Measurements from ENCODE around the gene CREB3L2. TPM values are rescaled to one million over a fixed set of nuclear protein-coding genes. Genes with fewer than 3 reads are reported as not detected.

The CREB3L2 gene, protein sequence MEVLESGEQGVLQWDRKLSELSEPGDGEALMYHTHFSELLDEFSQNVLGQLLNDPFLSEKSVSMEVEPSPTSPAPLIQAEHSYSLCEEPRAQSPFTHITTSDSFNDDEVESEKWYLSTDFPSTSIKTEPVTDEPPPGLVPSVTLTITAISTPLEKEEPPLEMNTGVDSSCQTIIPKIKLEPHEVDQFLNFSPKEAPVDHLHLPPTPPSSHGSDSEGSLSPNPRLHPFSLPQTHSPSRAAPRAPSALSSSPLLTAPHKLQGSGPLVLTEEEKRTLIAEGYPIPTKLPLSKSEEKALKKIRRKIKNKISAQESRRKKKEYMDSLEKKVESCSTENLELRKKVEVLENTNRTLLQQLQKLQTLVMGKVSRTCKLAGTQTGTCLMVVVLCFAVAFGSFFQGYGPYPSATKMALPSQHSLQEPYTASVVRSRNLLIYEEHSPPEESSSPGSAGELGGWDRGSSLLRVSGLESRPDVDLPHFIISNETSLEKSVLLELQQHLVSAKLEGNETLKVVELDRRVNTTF
- total RNA-seq (2021) = 41.2 and 41.9 TPM in 2 replicates
- percentile 78 among the genes with signal in this experiment for Bru-seq, nascent RNA
- BruChase-seq, experiment 1, labeled RNA remaining after a 2-hour chase = percentile 77 among the genes with signal in this experiment
- percentile 85 among the genes with signal in this experiment for BruChase-seq, experiment 2, labeled RNA remaining after a 6-hour chase
- long read RNA-seq, full-length matches to known transcripts = 4 of 15 reads
- long read RNA-seq, partial matches to known transcripts = 11 of 15 reads
- long read RNA-seq, other reads (novel, unspliced or antisense) = 0 of 15 reads

DNA sequence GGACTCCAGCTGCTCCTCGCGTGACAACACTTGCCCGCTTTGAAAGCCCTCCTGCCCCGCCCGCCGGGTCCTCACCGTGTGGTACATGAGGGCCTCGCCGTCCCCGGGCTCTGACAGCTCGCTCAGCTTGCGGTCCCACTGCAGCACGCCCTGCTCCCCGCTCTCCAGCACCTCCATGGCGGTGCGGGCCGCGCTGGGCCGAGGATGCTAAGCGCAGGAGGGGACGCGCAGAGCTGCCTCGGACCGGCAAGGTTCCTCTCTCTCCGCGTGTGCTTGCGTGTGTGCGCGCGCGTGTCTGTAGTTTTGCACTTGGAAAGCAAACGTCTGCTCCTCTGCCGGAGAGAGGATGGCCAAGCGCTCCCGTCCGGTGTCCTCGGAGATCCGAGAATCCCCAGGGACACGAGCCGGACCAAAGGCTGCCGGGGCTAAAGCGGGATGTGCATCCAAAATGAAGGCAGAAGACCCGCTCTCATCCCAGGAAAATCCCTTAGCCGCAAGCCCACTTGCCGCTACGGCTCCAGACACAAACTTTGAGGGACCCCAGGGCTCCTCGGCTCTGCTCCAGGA is at the start of gene CREB3L2:
TSS of gene CREB3L2 (minus strand) at position 558 of the 567 bp plus-strand sequence. CDS start at position 177, 381 bp downstream.
- H3K4me1 ChIP-seq (replicated peaks; ENCODE audit: insufficient read depth) = peaks cover 33% of the 10 kb centered on the region
- TSS peak; percentile 56 for BruUV-seq (replicated peaks)
- TF ChIP-seq, protein P1, sequence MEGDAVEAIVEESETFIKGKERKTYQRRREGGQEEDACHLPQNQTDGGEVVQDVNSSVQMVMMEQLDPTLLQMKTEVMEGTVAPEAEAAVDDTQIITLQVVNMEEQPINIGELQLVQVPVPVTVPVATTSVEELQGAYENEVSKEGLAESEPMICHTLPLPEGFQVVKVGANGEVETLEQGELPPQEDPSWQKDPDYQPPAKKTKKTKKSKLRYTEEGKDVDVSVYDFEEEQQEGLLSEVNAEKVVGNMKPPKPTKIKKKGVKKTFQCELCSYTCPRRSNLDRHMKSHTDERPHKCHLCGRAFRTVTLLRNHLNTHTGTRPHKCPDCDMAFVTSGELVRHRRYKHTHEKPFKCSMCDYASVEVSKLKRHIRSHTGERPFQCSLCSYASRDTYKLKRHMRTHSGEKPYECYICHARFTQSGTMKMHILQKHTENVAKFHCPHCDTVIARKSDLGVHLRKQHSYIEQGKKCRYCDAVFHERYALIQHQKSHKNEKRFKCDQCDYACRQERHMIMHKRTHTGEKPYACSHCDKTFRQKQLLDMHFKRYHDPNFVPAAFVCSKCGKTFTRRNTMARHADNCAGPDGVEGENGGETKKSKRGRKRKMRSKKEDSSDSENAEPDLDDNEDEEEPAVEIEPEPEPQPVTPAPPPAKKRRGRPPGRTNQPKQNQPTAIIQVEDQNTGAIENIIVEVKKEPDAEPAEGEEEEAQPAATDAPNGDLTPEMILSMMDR (conservative IDR thresholded peaks at IDR 0.05) = no peak
- no peak for TF ChIP-seq EZH2 (IDR thresholded peaks at IDR 0.05; ENCODE audit: low read depth)
- ChIA-PET CTCF (interaction anchor here (0.6 to 1.3 kb wide), 4 partner anchors 22 to 97 kb away, joined by 3 to 5 read pairs (median 3); no protein-coding TSS in a partner anchor), POLR2A (ENCODE audit: unreplicated experiment) (interaction anchor here (0.5 to 1.0 kb wide), 3 partner anchors 48 to 1895 kb away, joined by 3 to 4 read pairs (median 3); no protein-coding TSS in a partner anchor)
- peaks cover 5% of the 10 kb centered on the region for H4K20me1 ChIP-seq (ENCODE audit: insufficient read depth)
- no peaks in the 10 kb centered on the region for H3K27me3 ChIP-seq (ENCODE audit: insufficient read depth, low read depth)
- intact Hi-C loops (cut with micrococcal nuclease; ENCODE audit: unreplicated experiment) = loop anchor here (1.0 to 10.0 kb wide), 4 partner anchors 23 to 1073 kb away; no protein-coding TSS in a partner anchor
- no peaks in the 10 kb centered on the region for H3K9me3 ChIP-seq (ENCODE audit: insufficient read depth, low read depth)
- no peaks in the 10 kb centered on the region for H3K36me3 ChIP-seq (ENCODE audit: low read depth)
- peak within 1 kb of the TSS; percentile 88 for H3K4me2 ChIP-seq
- no peaks in the 10 kb centered on the region for H3F3A ChIP-seq (ENCODE audit: insufficient read depth, low read depth)
- H3K9me2 ChIP-seq (ENCODE audit: insufficient read depth) = no peaks in the 10 kb centered on the region
- H3K4me3 ChIP-seq = peak within 1 kb of the TSS; percentile 75
- peak within 1 kb of the TSS; percentile 92 for H2AFZ ChIP-seq
- peak within 1 kb of the TSS; percentile 58 for H3K27ac ChIP-seq
- peaks cover 51% of the 10 kb centered on the region for H3K79me2 ChIP-seq (ENCODE audit: low read depth)
- peak; percentile 62 to 64 for DNase-seq

DNA sequence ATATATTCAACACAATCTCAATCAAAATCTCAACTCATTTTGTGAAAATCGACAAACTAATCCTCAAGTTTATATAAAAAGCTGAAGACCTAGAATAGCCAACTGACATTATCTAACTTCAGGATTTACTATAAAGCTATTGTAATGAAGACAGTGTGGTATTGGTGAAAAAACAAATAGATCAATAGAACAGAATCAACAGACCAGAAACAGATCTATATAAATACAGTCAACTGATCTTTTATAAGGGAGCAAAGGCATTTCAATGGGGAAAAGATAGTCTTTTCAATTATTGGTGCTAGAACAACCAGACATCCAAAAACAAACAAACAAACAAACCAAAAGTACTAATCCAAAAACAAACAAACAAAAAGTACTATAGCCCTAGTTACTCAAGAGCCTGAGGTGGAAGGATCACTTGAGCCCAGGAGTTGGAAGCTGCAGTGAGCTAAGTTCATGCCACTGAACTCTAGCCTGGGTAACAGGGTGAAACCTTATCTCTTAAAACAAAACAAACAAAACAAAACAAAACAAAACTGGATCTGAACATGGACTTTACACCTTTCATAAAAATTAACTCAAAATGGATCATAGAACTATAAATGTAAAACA is 47.7 kb upstream of the CREB3L2 start:
- Histone ChIP-seq H3K27me3 (ENCODE audit: insufficient read depth, low read depth) (no peaks in the 10 kb centered on the region), H3F3A (ENCODE audit: insufficient read depth, low read depth) (no peaks in the 10 kb centered on the region), H3K9me2 (ENCODE audit: insufficient read depth) (no peaks in the 10 kb centered on the region), H4K20me1 (ENCODE audit: insufficient read depth) (no peaks in the 10 kb centered on the region), H2AFZ (no peak overlapping the region), H3K4me2 (peak overlapping the region; percentile 9; the same call in 1 of the 2 replicates), H3K4me1 (replicated peaks; ENCODE audit: insufficient read depth) (peaks cover 12% of the 10 kb centered on the region), H3K27ac (peak overlapping the region; percentile 9; the same call in 1 of the 2 replicates), H3K79me2 (ENCODE audit: low read depth) (no peaks in the 10 kb centered on the region), H3K9me3 (ENCODE audit: insufficient read depth, low read depth) (no peaks in the 10 kb centered on the region), H3K36me3 (ENCODE audit: low read depth) (no peaks in the 10 kb centered on the region), H3K4me3 (no peak overlapping the region)
- BruUV-seq (replicated peaks) = no TSS peak
- DNase-seq = no peak
- CTCF ChIA-PET = no interaction called here
- TF ChIP-seq, protein P1 (conservative IDR thresholded peaks at IDR 0.05) = no peak
- no peak for TF ChIP-seq EZH2 (IDR thresholded peaks at IDR 0.05; ENCODE audit: low read depth)
- POLR2A ChIA-PET (ENCODE audit: unreplicated experiment) = no interaction called here
- intact Hi-C loops (cut with micrococcal nuclease; ENCODE audit: unreplicated experiment) = no loop called here

DNA sequence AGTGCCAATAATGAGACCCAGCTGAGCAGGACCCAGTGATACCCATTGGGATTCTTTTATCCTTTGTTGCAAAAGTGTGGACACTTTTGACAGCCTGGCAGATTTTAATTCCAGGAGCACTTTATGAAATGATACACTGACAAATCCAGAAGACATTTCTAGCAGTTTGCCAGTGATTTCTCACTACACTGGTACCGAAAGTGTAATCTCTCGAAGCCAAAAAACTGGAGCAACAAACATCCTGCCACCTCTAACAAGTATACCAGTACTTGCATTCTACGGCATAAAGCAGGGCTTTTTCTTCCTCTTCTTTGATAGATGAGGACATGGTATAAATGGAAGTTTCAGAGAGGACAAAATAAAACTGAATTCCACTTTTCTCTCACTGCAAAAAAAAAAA is 46.0 kb upstream of the CREB3L2 start:
- no peak overlapping the region for H3K4me3 ChIP-seq
- no peaks in the 10 kb centered on the region for H3K9me3 ChIP-seq (ENCODE audit: insufficient read depth, low read depth)
- TF ChIP-seq EZH2 (IDR thresholded peaks at IDR 0.05; ENCODE audit: low read depth) = no peak
- TF ChIP-seq, protein P1 (conservative IDR thresholded peaks at IDR 0.05) = no peak
- no peaks in the 10 kb centered on the region for H3K27me3 ChIP-seq (ENCODE audit: insufficient read depth, low read depth)
- no peaks in the 10 kb centered on the region for H3K79me2 ChIP-seq (ENCODE audit: low read depth)
- BruUV-seq (replicated peaks) = no TSS peak
- POLR2A ChIA-PET (ENCODE audit: unreplicated experiment) = no interaction called here
- no peaks in the 10 kb centered on the region for H3K36me3 ChIP-seq (ENCODE audit: low read depth)
- H3F3A ChIP-seq (ENCODE audit: insufficient read depth, low read depth) = no peaks in the 10 kb centered on the region
- peaks cover 12% of the 10 kb centered on the region for H3K4me1 ChIP-seq (replicated peaks; ENCODE audit: insufficient read depth)
- H4K20me1 ChIP-seq (ENCODE audit: insufficient read depth) = no peaks in the 10 kb centered on the region
- H2AFZ ChIP-seq = no peak overlapping the region
- no peak overlapping the region for H3K27ac ChIP-seq
- no peaks in the 10 kb centered on the region for H3K9me2 ChIP-seq (ENCODE audit: insufficient read depth)
- no peak overlapping the region for H3K4me2 ChIP-seq
- CTCF ChIA-PET = no interaction called here
- intact Hi-C loops (cut with micrococcal nuclease; ENCODE audit: unreplicated experiment) = no loop called here
- no peak for DNase-seq

Data from PC-9 (cell line).